ENCODE results near the gene C5orf46. TPM values are rescaled to one million over a fixed set of nuclear protein-coding genes. Genes with fewer than 3 reads are reported as not detected.

C5orf46 gene
- total RNA-seq, 6 experiments from 2014 or later: not detected

Other genes with a start within 250 kb of the C5orf46 start
- gene JAKMIP2, start 123.8 kb downstream of the C5orf46 start, total RNA-seq (2021; fragmentation: NEBNext Ultra II Directional; extraction: Animal tissue kit (Norgen Biotek cat#: 25700)): not detected
- not detected for gene SPINK1, start 74.9 kb downstream of the C5orf46 start, total RNA-seq (2021; fragmentation: NEBNext Ultra II Directional; extraction: Animal tissue kit (Norgen Biotek cat#: 25700))
- not detected for gene SCGB3A2, start 27.8 kb downstream of the C5orf46 start, total RNA-seq (2021; fragmentation: NEBNext Ultra II Directional; extraction: Animal tissue kit (Norgen Biotek cat#: 25700))
- not detected for gene SPINK5, start 157.4 kb upstream of the C5orf46 start, total RNA-seq (2021; fragmentation: NEBNext Ultra II Directional; extraction: Animal tissue kit (Norgen Biotek cat#: 25700))